T-helper 17 cell (primary cell): ENCODE data around the gene FANCC. TPM values are rescaled to one million over a fixed set of nuclear protein-coding genes. Genes with fewer than 3 reads are reported as not detected.

Source experiments
- ATAC-seq: fragments of 150-1000 bp; cut with Tn5 transposase; 2 replicates; pipeline ENCODE4 v1.10.0; 2021; ENCODE audit warnings: mild to moderate bottlenecking, moderate library complexity
- DNase-seq, 3 donors: peaks; one replicate each; pipeline versions ENCODE4 v3.0.0 to v3.0.0-alpha.2; 2020 to 2021
- H3K9me3 ChIP-seq: one replicate; pipeline ENCODE4 v1.7.0; 2013; ENCODE audit warnings: low read length, mild to moderate bottlenecking; ENCODE audit not compliant: control insufficient read depth, poor library complexity, severe bottlenecking
- H3K27ac Mint-ChIP-seq: one replicate; pipeline ENCODE4 v1.8.0; 2022; ENCODE audit warnings: mild to moderate bottlenecking, moderate library complexity, mixed read lengths
- H3K27me3 Mint-ChIP-seq: one replicate; pipeline ENCODE4 v1.8.0; 2022; ENCODE audit warnings: mixed read lengths
- H3K36me3 Mint-ChIP-seq: one replicate; pipeline ENCODE4 v1.8.0; 2022; ENCODE audit warnings: low read depth, mixed read lengths
- H3K4me1 Mint-ChIP-seq: one replicate; pipeline ENCODE4 v1.8.0; 2022; ENCODE audit warnings: mild to moderate bottlenecking, mixed read lengths
- H3K4me3 Mint-ChIP-seq: one replicate; pipeline ENCODE4 v1.8.0; 2022; ENCODE audit warnings: mild to moderate bottlenecking, moderate library complexity, mixed read lengths
- total RNA-seq, 4 donors: library from RNA in 2 of 4; stranded (reverse) in 2 of 4; gene quantifications; one replicate each; pipeline ENCODE4 v1.2.3 and lab custom pipeline; 2022 to 2026

The FANCC gene
- total RNA-seq, 2 donors from 2014 or later, result 3.7 to 3.9 TPM

GRCh38 chr9:95103871-95104580 lies 213.5 kb downstream of the FANCC start:
- no peak for ATAC-seq
- H3K4me3 Mint-ChIP-seq, result no peak overlapping the region
- H3K36me3 Mint-ChIP-seq, result no peaks in the 10 kb centered on the region
- no peaks in the 10 kb centered on the region for H3K27me3 Mint-ChIP-seq
- H3K27ac Mint-ChIP-seq, result no peak overlapping the region
- DNase-seq, result no peak
- H3K9me3 ChIP-seq, result no peaks in the 10 kb centered on the region
- no peaks in the 10 kb centered on the region for H3K4me1 Mint-ChIP-seq

- DNase-seq (no peak), ATAC-seq (no peak)
- H3K9me3 ChIP-seq, result no peaks in the 10 kb centered on the region
- no peak overlapping the region for H3K4me3 Mint-ChIP-seq
- no peaks in the 10 kb centered on the region for H3K36me3 Mint-ChIP-seq
- H3K27ac Mint-ChIP-seq, result no peak overlapping the region
- H3K27me3 Mint-ChIP-seq, result no peaks in the 10 kb centered on the region
- H3K4me1 Mint-ChIP-seq, result no peaks in the 10 kb centered on the region
These were observed 214.2 kb downstream of the FANCC start for GRCh38 chr9:95103281-95103771.

GRCh38 chr9:95102572-95102971 lies 214.9 kb downstream of the FANCC start:
- ATAC-seq (no peak), DNase-seq (no peak)
- no peaks in the 10 kb centered on the region for H3K9me3 ChIP-seq
- Mint-ChIP-seq H3K4me3 (no peak overlapping the region), H3K27me3 (no peaks in the 10 kb centered on the region), H3K36me3 (no peaks in the 10 kb centered on the region), H3K4me1 (no peaks in the 10 kb centered on the region), H3K27ac (no peak overlapping the region)

GRCh38 chr9:95102001-95102433 lies 215.5 kb downstream of the FANCC start:
- H3K9me3 ChIP-seq, result no peaks in the 10 kb centered on the region
- Mint-ChIP-seq H3K4me3 (no peak overlapping the region), H3K27ac (no peak overlapping the region), H3K4me1 (no peaks in the 10 kb centered on the region), H3K36me3 (no peaks in the 10 kb centered on the region), H3K27me3 (no peaks in the 10 kb centered on the region)
- ATAC-seq, result no peak
- DNase-seq, result no peak

GRCh38 chr9:95101326-95101725 lies 216.2 kb downstream of the FANCC start:
- no peak overlapping the region for H3K4me3 Mint-ChIP-seq
- no peak for DNase-seq

GRCh38 chr9:95100071-95100627 lies 217.4 kb downstream of the FANCC start:
- no peak for ATAC-seq
- H3K9me3 ChIP-seq, result no peaks in the 10 kb centered on the region
- no peak overlapping the region for H3K4me3 Mint-ChIP-seq
- no peaks in the 10 kb centered on the region for H3K4me1 Mint-ChIP-seq
- no peaks in the 10 kb centered on the region for H3K27me3 Mint-ChIP-seq
- DNase-seq, result no peak
- no peaks in the 10 kb centered on the region for H3K36me3 Mint-ChIP-seq
- no peak overlapping the region for H3K27ac Mint-ChIP-seq

More at GRCh38 chr9:95101326-95101725, 216.2 kb downstream of the FANCC start:
- H3K9me3 ChIP-seq, result no peaks in the 10 kb centered on the region
- ATAC-seq, result no peak
- Mint-ChIP-seq H3K27ac (no peak overlapping the region), H3K36me3 (no peaks in the 10 kb centered on the region), H3K4me1 (no peaks in the 10 kb centered on the region), H3K27me3 (no peaks in the 10 kb centered on the region)

- no peaks in the 10 kb centered on the region for H3K9me3 ChIP-seq
- Mint-ChIP-seq H3K4me1 (no peaks in the 10 kb centered on the region), H3K27ac (no peak overlapping the region), H3K4me3 (no peak overlapping the region), H3K27me3 (no peaks in the 10 kb centered on the region), H3K36me3 (no peaks in the 10 kb centered on the region)
- no peak for ATAC-seq
- no peak for DNase-seq
These were observed 218.0 kb downstream of the FANCC start for GRCh38 chr9:95099321-95100070.

GRCh38 chr9:95098391-95098921 lies 219.1 kb downstream of the FANCC start:
- DNase-seq (no peak), ATAC-seq (no peak)
- Mint-ChIP-seq H3K4me1 (no peaks in the 10 kb centered on the region), H3K36me3 (no peaks in the 10 kb centered on the region), H3K27ac (no peak overlapping the region), H3K27me3 (no peaks in the 10 kb centered on the region), H3K4me3 (no peak overlapping the region)
- H3K9me3 ChIP-seq, result no peaks in the 10 kb centered on the region

- no peaks in the 10 kb centered on the region for H3K27me3 Mint-ChIP-seq
- peaks cover 7% of the 10 kb centered on the region for H3K4me1 Mint-ChIP-seq
- no peak for DNase-seq
- no peak for ATAC-seq
- H3K9me3 ChIP-seq, result no peaks in the 10 kb centered on the region
- no peaks in the 10 kb centered on the region for H3K36me3 Mint-ChIP-seq
- H3K27ac Mint-ChIP-seq, result no peak overlapping the region
- H3K4me3 Mint-ChIP-seq, result no peak overlapping the region
These were observed 220.2 kb downstream of the FANCC start for GRCh38 chr9:95097279-95097678.

GRCh38 chr9:95096807-95097206 lies 220.7 kb downstream of the FANCC start:
- no peak for DNase-seq
- Mint-ChIP-seq H3K4me1 (peaks cover 7% of the 10 kb centered on the region), H3K27me3 (no peaks in the 10 kb centered on the region), H3K36me3 (no peaks in the 10 kb centered on the region), H3K4me3 (no peak overlapping the region), H3K27ac (no peak overlapping the region)
- H3K9me3 ChIP-seq, result no peaks in the 10 kb centered on the region
- no peak for ATAC-seq

GRCh38 chr9:95096381-95096780 lies 221.1 kb downstream of the FANCC start:
- no peaks in the 10 kb centered on the region for H3K9me3 ChIP-seq
- DNase-seq, result no peak
- Mint-ChIP-seq H3K4me3 (no peak overlapping the region), H3K36me3 (no peaks in the 10 kb centered on the region), H3K4me1 (peaks cover 8% of the 10 kb centered on the region), H3K27me3 (no peaks in the 10 kb centered on the region), H3K27ac (no peak overlapping the region)
- ATAC-seq, result no peak

GRCh38 chr9:95095641-95096355 lies 221.7 kb downstream of the FANCC start:
- ATAC-seq (no peak), DNase-seq (no peak)
- H3K27ac Mint-ChIP-seq, result no peak overlapping the region
- no peaks in the 10 kb centered on the region for H3K36me3 Mint-ChIP-seq
- no peaks in the 10 kb centered on the region for H3K9me3 ChIP-seq
- H3K4me1 Mint-ChIP-seq, result peaks cover 10% of the 10 kb centered on the region
- H3K27me3 Mint-ChIP-seq, result no peaks in the 10 kb centered on the region
- H3K4me3 Mint-ChIP-seq, result no peak overlapping the region

- no peak for ATAC-seq
- Mint-ChIP-seq H3K27ac (no peak overlapping the region), H3K27me3 (no peaks in the 10 kb centered on the region), H3K36me3 (no peaks in the 10 kb centered on the region), H3K4me3 (no peak overlapping the region), H3K4me1 (peaks cover 10% of the 10 kb centered on the region)
- no peak for DNase-seq
- no peaks in the 10 kb centered on the region for H3K9me3 ChIP-seq
These were observed 223.5 kb downstream of the FANCC start for GRCh38 chr9:95094002-95094401.
